Panc1 (cell line): ENCODE data around the gene ELMO1. TPM values are rescaled to one million over a fixed set of nuclear protein-coding genes. Genes with fewer than 3 reads are reported as not detected.

Experiments used
- ATAC-seq: fragments of 200-7000 bp; cut with Tn5 transposase; 2 replicates; pipeline ENCODE4 v1.9.1; 2020; ENCODE audit warnings: mild to moderate bottlenecking, moderate library complexity
- BruUV-seq: library from RNA; stranded (reverse); fragments of 400-500 nt; replicated peaks from 2 replicates; lab custom pipeline; 2021; lab: Mats Ljungman, UMichigan
- CTCF ChIA-PET: fragments of 300-600 bp; sonication (Branson Sonifier 250); formaldehyde crosslinking; loops from one replicate; lab custom pipeline; 2022; ENCODE audit warnings: antibody characterized with exemption; lab: Charles Lee
- POLR2A ChIA-PET: fragments of 300-600 bp; sonication (Branson Sonifier 250); formaldehyde crosslinking; loops from one replicate; lab custom pipeline; 2022; ENCODE audit warnings: antibody characterized with exemption; lab: Charles Lee
- DNase-seq: peaks from one replicate; pipeline ENCODE4 v3.0.0-alpha.2; 2010; ENCODE audit warnings: low read depth, low spot score
- H3K27ac ChIP-seq: 2 replicates; pipeline ENCODE4 v1.5.1; 2011; ENCODE audit warnings: mild to moderate bottlenecking, low read length, inconsistent platforms
- H3K27me3 ChIP-seq: fragments of 200-500 bp; sonication (Bioruptor generic); 2 replicates; pipeline ENCODE4 v1.6.0; 2014; ENCODE audit warnings: low read length, inconsistent platforms; ENCODE audit not compliant: control insufficient read depth, insufficient read depth
- H3K36me3 ChIP-seq: fragments of 200-500 bp; sonication (Bioruptor generic); 2 replicates; pipeline ENCODE4 v1.5.1; 2014; ENCODE audit warnings: inconsistent platforms, mild to moderate bottlenecking, low read length, moderate library complexity; ENCODE audit not compliant: control insufficient read depth, insufficient read depth
- H3K4me1 ChIP-seq: 2 replicates; pipeline ENCODE4 v1.5.1; 2011; ENCODE audit warnings: inconsistent platforms, mild to moderate bottlenecking, low read length, moderate library complexity; ENCODE audit not compliant: control insufficient read depth, insufficient read depth
- H3K4me3 ChIP-seq, 2 experiments: 2 replicates each; pipeline ENCODE4 v1.5.1; 2011 to 2012; ENCODE audit warnings: low read depth in 2 of 2, low read length in 2 of 2, mild to moderate bottlenecking in 2 of 2, inconsistent platforms in 1 of 2, moderate library complexity in 1 of 2
- H3K9me3 ChIP-seq: fragments of 200-500 bp; sonication (Bioruptor generic); 2 replicates; pipeline ENCODE4 v1.5.1; 2014; ENCODE audit warnings: low read depth, mild to moderate bottlenecking, inconsistent platforms, low read length, moderate library complexity; ENCODE audit not compliant: control insufficient read depth, insufficient read depth
- POLR2AphosphoS5 ChIP-seq: IDR thresholded peaks from 2 replicates; pipeline ENCODE4 v1.6.1; 2012; ENCODE audit warnings: mild to moderate bottlenecking, low read depth, low read length, moderate library complexity
- SIN3A ChIP-seq: IDR thresholded peaks from 2 replicates; pipeline ENCODE4 v1.6.1; 2012; ENCODE audit warnings: low read depth, mild to moderate bottlenecking, low read length, moderate library complexity, borderline replicate concordance; ENCODE audit not compliant: insufficient read depth
- TCF7L2 ChIP-seq: IDR thresholded peaks from 2 replicates; pipeline ENCODE4 v1.6.1; 2011; ENCODE audit warnings: mild to moderate bottlenecking, low read depth, low read length, inconsistent platforms
- in situ Hi-C: cut with HindIII; loops from 2 replicates; pipeline ENCODE4 v1.10.0; 2016; ENCODE audit warnings: low sequenced_read_pairs, low pct_unique_long_range_greater_than_20kb
- intact Hi-C: fragments of 100-400 bp; cut with micrococcal nuclease; formaldehyde crosslinking; loops from one replicate; pipeline ENCODE4 v1.10.0; 2022; ENCODE audit not compliant: unreplicated experiment
- total RNA-seq: library from RNA; stranded (reverse); gene quantifications from one replicate; pipeline ENCODE4 v1.2.1, GENCODE V29; 2021; ENCODE audit not compliant: unreplicated experiment
- TF ChIP-seq, protein P1 (sequence below): fragments of 450-650 bp; IDR thresholded peaks from 2 replicates; pipeline ENCODE4 v1.5.1; 2017; ENCODE audit warnings: mild to moderate bottlenecking
- TF ChIP-seq, protein P2 (sequence below), 2 experiments: IDR thresholded peaks; 2 replicates each; pipeline ENCODE4 v1.6.1; 2011 to 2012; ENCODE audit warnings: low read depth in 2 of 2, control low read depth in 1 of 2, low read length in 1 of 2, mild to moderate bottlenecking in 1 of 2, moderate library complexity in 1 of 2; ENCODE audit not compliant: insufficient read depth in 1 of 2

ELMO1 gene
- total RNA-seq, 1 experiment from 2014 or later, result 0.80 TPM

DNA sequence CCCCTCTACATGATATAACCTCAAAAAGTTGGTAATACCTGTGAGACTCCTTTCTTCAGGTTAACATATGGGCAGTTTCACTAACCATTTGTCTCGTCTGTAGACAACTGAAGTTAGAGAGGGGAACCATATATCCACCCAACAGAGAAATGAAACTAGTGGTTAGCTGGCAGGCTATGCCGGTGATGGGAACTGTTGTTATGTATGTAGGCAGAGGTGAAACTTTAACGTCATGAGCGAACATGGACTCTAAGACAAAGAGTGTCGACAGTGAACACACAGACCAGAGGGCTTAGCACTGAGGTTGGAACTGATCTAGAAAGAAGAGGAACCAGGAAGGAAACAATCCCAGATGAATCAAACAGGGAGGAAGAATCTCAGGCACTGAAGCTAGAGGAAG is 112.4 kb downstream of the ELMO1 start:
- Histone ChIP-seq H3K27ac (no peak overlapping the region), H3K4me1 (no peaks in the 10 kb centered on the region), H3K9me3 (no peaks in the 10 kb centered on the region), H3K4me3 (no peak overlapping the region), H3K36me3 (no peaks in the 10 kb centered on the region), H3K27me3 (peaks cover 2% of the 10 kb centered on the region; the same call in 1 of the 2 replicates)
- TF ChIP-seq TCF7L2 (no peak), SIN3A (no peak), POLR2AphosphoS5 (no peak)
- TF ChIP-seq, protein P1, sequence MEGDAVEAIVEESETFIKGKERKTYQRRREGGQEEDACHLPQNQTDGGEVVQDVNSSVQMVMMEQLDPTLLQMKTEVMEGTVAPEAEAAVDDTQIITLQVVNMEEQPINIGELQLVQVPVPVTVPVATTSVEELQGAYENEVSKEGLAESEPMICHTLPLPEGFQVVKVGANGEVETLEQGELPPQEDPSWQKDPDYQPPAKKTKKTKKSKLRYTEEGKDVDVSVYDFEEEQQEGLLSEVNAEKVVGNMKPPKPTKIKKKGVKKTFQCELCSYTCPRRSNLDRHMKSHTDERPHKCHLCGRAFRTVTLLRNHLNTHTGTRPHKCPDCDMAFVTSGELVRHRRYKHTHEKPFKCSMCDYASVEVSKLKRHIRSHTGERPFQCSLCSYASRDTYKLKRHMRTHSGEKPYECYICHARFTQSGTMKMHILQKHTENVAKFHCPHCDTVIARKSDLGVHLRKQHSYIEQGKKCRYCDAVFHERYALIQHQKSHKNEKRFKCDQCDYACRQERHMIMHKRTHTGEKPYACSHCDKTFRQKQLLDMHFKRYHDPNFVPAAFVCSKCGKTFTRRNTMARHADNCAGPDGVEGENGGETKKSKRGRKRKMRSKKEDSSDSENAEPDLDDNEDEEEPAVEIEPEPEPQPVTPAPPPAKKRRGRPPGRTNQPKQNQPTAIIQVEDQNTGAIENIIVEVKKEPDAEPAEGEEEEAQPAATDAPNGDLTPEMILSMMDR, result no peak
- TF ChIP-seq, protein P2, sequence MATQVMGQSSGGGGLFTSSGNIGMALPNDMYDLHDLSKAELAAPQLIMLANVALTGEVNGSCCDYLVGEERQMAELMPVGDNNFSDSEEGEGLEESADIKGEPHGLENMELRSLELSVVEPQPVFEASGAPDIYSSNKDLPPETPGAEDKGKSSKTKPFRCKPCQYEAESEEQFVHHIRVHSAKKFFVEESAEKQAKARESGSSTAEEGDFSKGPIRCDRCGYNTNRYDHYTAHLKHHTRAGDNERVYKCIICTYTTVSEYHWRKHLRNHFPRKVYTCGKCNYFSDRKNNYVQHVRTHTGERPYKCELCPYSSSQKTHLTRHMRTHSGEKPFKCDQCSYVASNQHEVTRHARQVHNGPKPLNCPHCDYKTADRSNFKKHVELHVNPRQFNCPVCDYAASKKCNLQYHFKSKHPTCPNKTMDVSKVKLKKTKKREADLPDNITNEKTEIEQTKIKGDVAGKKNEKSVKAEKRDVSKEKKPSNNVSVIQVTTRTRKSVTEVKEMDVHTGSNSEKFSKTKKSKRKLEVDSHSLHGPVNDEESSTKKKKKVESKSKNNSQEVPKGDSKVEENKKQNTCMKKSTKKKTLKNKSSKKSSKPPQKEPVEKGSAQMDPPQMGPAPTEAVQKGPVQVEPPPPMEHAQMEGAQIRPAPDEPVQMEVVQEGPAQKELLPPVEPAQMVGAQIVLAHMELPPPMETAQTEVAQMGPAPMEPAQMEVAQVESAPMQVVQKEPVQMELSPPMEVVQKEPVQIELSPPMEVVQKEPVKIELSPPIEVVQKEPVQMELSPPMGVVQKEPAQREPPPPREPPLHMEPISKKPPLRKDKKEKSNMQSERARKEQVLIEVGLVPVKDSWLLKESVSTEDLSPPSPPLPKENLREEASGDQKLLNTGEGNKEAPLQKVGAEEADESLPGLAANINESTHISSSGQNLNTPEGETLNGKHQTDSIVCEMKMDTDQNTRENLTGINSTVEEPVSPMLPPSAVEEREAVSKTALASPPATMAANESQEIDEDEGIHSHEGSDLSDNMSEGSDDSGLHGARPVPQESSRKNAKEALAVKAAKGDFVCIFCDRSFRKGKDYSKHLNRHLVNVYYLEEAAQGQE (IDR thresholded peaks at IDR 0.05; ENCODE audit: insufficient read depth in 1 of 2, low read depth in 2 of 2, low read length in 1 of 2), result no peak
- no TSS peak for BruUV-seq
- POLR2A ChIA-PET, result no interaction called here
- CTCF ChIA-PET, result no interaction called here
- in situ Hi-C loops (no loop called here), intact Hi-C loops (no loop called here)
- DNase-seq, result no peak
- no peak for ATAC-seq

DNA sequence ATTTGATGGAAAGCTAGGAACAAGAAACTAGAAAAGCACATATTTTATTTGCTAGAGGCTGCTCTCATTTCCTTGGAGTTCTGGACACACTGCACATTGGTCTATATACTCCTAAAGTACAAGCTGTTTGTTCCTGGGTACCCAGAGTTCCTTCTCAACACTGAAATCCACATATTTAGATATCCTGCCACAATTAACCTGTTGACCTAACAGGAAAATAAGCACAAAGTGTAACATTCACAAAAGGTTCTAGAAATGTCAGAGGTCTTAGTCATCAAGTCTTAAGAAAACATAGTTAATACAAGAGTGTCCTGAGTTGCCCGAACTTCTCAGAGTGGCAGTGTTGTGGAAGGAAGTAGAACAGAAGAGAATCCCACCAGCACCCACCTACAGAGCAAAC is 115.6 kb downstream of the ELMO1 start:
- ChIA-PET POLR2A (no interaction called here), CTCF (no interaction called here)
- no peaks in the 10 kb centered on the region for H3K36me3 ChIP-seq
- H3K4me3 ChIP-seq, result no peak overlapping the region
- no TSS peak for BruUV-seq
- no peak for TF ChIP-seq TCF7L2
- TF ChIP-seq SIN3A, result no peak
- TF ChIP-seq POLR2AphosphoS5, result no peak
- TF ChIP-seq, protein P1, result no peak
- TF ChIP-seq, protein P2 (IDR thresholded peaks at IDR 0.05; ENCODE audit: insufficient read depth in 1 of 2, low read depth in 2 of 2, low read length in 1 of 2), result no peak
- H3K27ac ChIP-seq, result no peak overlapping the region
- intact Hi-C loops, result no loop called here
- H3K27me3 ChIP-seq, result no peaks in the 10 kb centered on the region
- H3K9me3 ChIP-seq, result no peaks in the 10 kb centered on the region
- in situ Hi-C loops, result no loop called here
- H3K4me1 ChIP-seq, result no peaks in the 10 kb centered on the region
- ATAC-seq, result no peak
- no peak for DNase-seq
